Measurements from ENCODE around the gene USP22. TPM values are rescaled to one million over a fixed set of nuclear protein-coding genes. Genes with fewer than 3 reads are reported as not detected.

The USP22 gene
- total and polyA plus RNA-seq, 2 of the 8 experiments (the other 6 are each of a cell fraction or from before 2014, with no cell fraction given) = 221 to 316 TPM

GRCh38 chr17:21008160-21008915 is 34.5 kb downstream of the USP22 start:
- Histone ChIP-seq H4K91ac (replicated peaks; ENCODE audit: insufficient read length, low read length) (no peak overlapping the region), H4K5ac (ENCODE audit: insufficient read length, low read depth, low read length) (no peak overlapping the region), H3K4me3 (ENCODE audit: extremely low read depth in 1 of 4, insufficient read depth in 2 of 4, low read depth in 3 of 4, low read length in 4 of 4) (no peak overlapping the region), H3K27me3 (replicated peaks in 1 of 4; ENCODE audit: control insufficient read depth in 3 of 4, extremely low read depth in 1 of 4, insufficient read depth in 3 of 4, low read length in 3 of 4) (no peaks in the 10 kb centered on the region), H3K79me1 (ENCODE audit: low read depth, low read length) (peaks cover 8% of the 10 kb centered on the region), H2BK15ac (ENCODE audit: low read length) (no peak overlapping the region), H2BK5ac (ENCODE audit: low read depth, low read length) (no peak overlapping the region), H2BK120ac (replicated peaks; ENCODE audit: low read depth, low read length) (no peak overlapping the region), H3K56ac (replicated peaks; ENCODE audit: insufficient read length, low read depth, low read length) (no peak overlapping the region), H2BK20ac (ENCODE audit: low read length) (no peak overlapping the region), H3K18ac (ENCODE audit: extremely low read depth, low read length) (no peak overlapping the region), H2AFZ (ENCODE audit: low read length) (no peak overlapping the region), H4K20me1 (replicated peaks in 1 of 2; ENCODE audit: control insufficient read depth in 1 of 2, insufficient read depth in 2 of 2, low read length in 2 of 2) (peaks cover 19 to 30% of the 10 kb centered on the region in 2 experiments), H3K9ac (replicated peaks in 1 of 4; ENCODE audit: extremely low read depth in 1 of 4, low read depth in 3 of 4, low read length in 3 of 4) (no peak overlapping the region), H3K23me2 (ENCODE audit: low read depth, low read length) (no peaks in the 10 kb centered on the region), H3K4me1 (replicated peaks in 1 of 4; ENCODE audit: control insufficient read depth in 3 of 4, insufficient read depth in 4 of 4, low read length in 3 of 4) (no peaks in the 10 kb centered on the region), H3K79me2 (ENCODE audit: control insufficient read depth in 1 of 2, insufficient read depth in 2 of 2, low read length in 2 of 2) (peaks cover 0 to 45% of the 10 kb centered on the region in 2 experiments; a peak in 2 of 4 replicates), H2BK12ac (ENCODE audit: low read depth, low read length) (no peak overlapping the region), H4K8ac (ENCODE audit: extremely low read depth, insufficient read depth, low read length) (no peak overlapping the region), H3K36me3 (ENCODE audit: control insufficient read depth in 2 of 4, insufficient read depth in 4 of 4, low read length in 3 of 4) (peaks cover 75 to 99% (median 94%) of the 10 kb centered on the region in 4 experiments), H3K27ac (ENCODE audit: low read depth, low read length) (no peak overlapping the region), H3K4ac (replicated peaks; ENCODE audit: insufficient read length, low read depth, low read length) (no peak overlapping the region), H3K14ac (ENCODE audit: insufficient read length) (no peak overlapping the region), H3K4me2 (ENCODE audit: insufficient read depth in 1 of 2, low read depth in 2 of 2, low read length in 2 of 2) (no peak overlapping the region), H2AK5ac (ENCODE audit: low read depth, low read length) (no peak overlapping the region), H3K9me3 (ENCODE audit: insufficient read depth in 2 of 2, low read depth in 1 of 2, low read length in 1 of 2) (no peaks in the 10 kb centered on the region), H3K23ac (ENCODE audit: insufficient read length) (no peak overlapping the region)
- CTCF ChIA-PET (ENCODE audit: partially characterized antibody) = interaction anchor here (0.6 to 2.0 kb wide), 2 partner anchors 13 to 65 kb away, joined by 3 to 4 read pairs; no protein-coding TSS in a partner anchor
- 86% methylated on average over 13 of the region's 13 CpGs; no CpG with 5 or more reads in 1 of the 2 experiments for WGBS, 2 experiments (ENCODE audit: extremely low coverage in 1 of 2, insufficient coverage in 1 of 2, insufficient read length in 1 of 2, insufficient replicate concordance in 2 of 2, low coverage in 1 of 2, low lambda C conversion rate in 2 of 2, missing lambda C conversion rate in 1 of 2)
- no peak for FAIRE-seq
- no peak for DNase-seq (ENCODE audit: low read depth in 1 of 2, low spot score in 2 of 2)
- POLR2A ChIA-PET (ENCODE audit: partially characterized antibody) = interaction anchor here (1.2 kb wide), 1 partner anchor 11 kb away, joined by 3 read pairs; no protein-coding TSS in a partner anchor
- TF ChIP-seq TCF12 (IDR thresholded peaks at IDR 0.05; ENCODE audit: low read depth, low read length) = no peak
- no peak for TF ChIP-seq SRF (IDR thresholded peaks at IDR 0.05; ENCODE audit: low read depth, low read length)
- no peak for TF ChIP-seq CREB1 (IDR thresholded peaks at IDR 0.05)
- TF ChIP-seq PHF8 (conservative IDR thresholded peaks at IDR 0.05; ENCODE audit: low read depth, low read length) = no peak
- no peak for TF ChIP-seq SP4 (IDR thresholded peaks at IDR 0.05; ENCODE audit: low read length)
- TF ChIP-seq BCL11A (IDR thresholded peaks at IDR 0.05; ENCODE audit: low read depth in 2 of 2, low read length in 2 of 2) = no peak
- no peak for TF ChIP-seq BRCA1 (IDR thresholded peaks at IDR 0.05; ENCODE audit: low read depth, low read length)
- TF ChIP-seq NANOG (IDR thresholded peaks at IDR 0.05; ENCODE audit: insufficient read depth, low read depth, low read length, poor library complexity, severe bottlenecking) = no peak
- no peak for TF ChIP-seq SIRT6 (IDR thresholded peaks at IDR 0.05; ENCODE audit: low read length)

Measured in H1 (cell line).